Measurements from ENCODE around the gene LCA5L.

The LCA5L gene

DNA sequence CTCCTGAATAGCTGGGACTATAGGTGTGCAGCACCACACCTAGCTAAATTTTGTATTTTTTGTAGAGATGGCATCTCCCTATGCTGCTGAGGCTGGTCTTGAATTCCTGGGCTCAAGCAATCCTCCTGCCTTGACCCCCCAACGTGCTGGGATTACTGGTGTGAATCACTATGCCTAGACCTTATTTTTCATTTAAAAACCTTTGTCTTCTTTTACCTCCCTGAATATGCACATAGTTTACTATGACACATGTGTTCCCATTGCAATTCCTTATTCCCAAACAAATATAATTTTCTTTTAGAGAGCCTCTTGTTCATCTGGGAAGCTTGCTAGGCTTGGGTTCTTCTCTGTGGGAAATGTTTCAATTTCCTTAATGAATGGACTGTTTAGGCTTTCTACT, 23.0 kb upstream of the LCA5L start:
- Histone ChIP-seq H3K27me3 (ENCODE audit: control insufficient read depth, insufficient read depth, low read length) (no peaks in the 10 kb centered on the region), H3K9ac (ENCODE audit: low read length) (no peak overlapping the region), H3K36me3 (ENCODE audit: control insufficient read depth, insufficient read depth, low read length) (no peaks in the 10 kb centered on the region), H3K4me1 (ENCODE audit: control insufficient read depth, insufficient read depth, low read length) (no peaks in the 10 kb centered on the region; the same call in 1 of the 2 replicates), H3K27ac (ENCODE audit: low read depth, low read length) (no peak overlapping the region), H3K4me3 (ENCODE audit: low read depth, low read length) (no peak overlapping the region), H3K9me3 (ENCODE audit: control insufficient read depth, insufficient read depth, low read depth, low read length) (no peaks in the 10 kb centered on the region)

- Histone ChIP-seq H3K4me3 (ENCODE audit: low read depth, low read length) (no peak overlapping the region), H3K9ac (ENCODE audit: low read length) (no peak overlapping the region), H3K9me3 (ENCODE audit: control insufficient read depth, insufficient read depth, low read depth, low read length) (no peaks in the 10 kb centered on the region), H3K27me3 (ENCODE audit: control insufficient read depth, insufficient read depth, low read length) (no peaks in the 10 kb centered on the region), H3K36me3 (ENCODE audit: control insufficient read depth, insufficient read depth, low read length) (0 out of 2 replicates have a peak, but pooled peaks cover 1% of the 10 kb centered on the region), H3K27ac (ENCODE audit: low read depth, low read length) (no peak overlapping the region), H3K4me1 (ENCODE audit: control insufficient read depth, insufficient read depth, low read length) (no peaks in the 10 kb centered on the region; the same call in 1 of the 2 replicates)
Measured at GRCh38 chr21:39467746-39468145, 22.2 kb upstream of the LCA5L start.

DNA sequence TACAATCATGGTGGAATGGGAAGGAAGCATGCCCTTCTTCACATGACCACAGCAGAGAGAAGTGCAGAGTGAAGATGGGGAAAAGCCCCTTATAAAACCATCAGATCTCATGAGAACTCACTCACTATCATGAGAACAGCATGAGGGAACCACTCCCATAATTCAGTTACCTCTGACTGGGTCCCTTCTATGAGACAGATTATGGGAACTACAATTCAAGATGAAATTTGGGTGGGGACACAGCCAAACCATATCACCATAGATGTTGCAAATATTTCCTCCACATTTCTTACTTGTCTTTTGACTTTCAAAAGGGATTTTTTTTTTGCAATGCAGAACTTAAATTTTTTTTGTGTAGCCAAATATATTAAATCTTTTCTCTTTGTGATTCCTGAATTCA, 21.0 kb upstream of the LCA5L start:
- Histone ChIP-seq H3K27ac (ENCODE audit: low read depth, low read length) (no peak overlapping the region), H3K9me3 (ENCODE audit: control insufficient read depth, insufficient read depth, low read depth, low read length) (no peaks in the 10 kb centered on the region), H3K9ac (ENCODE audit: low read length) (no peak overlapping the region), H3K36me3 (ENCODE audit: control insufficient read depth, insufficient read depth, low read length) (0 out of 2 replicates have a peak, but pooled peaks cover 3% of the 10 kb centered on the region), H3K27me3 (ENCODE audit: control insufficient read depth, insufficient read depth, low read length) (no peaks in the 10 kb centered on the region), H3K4me1 (ENCODE audit: control insufficient read depth, insufficient read depth, low read length) (no peaks in the 10 kb centered on the region; the same call in 1 of the 2 replicates), H3K4me3 (ENCODE audit: low read depth, low read length) (no peak overlapping the region)

DNA sequence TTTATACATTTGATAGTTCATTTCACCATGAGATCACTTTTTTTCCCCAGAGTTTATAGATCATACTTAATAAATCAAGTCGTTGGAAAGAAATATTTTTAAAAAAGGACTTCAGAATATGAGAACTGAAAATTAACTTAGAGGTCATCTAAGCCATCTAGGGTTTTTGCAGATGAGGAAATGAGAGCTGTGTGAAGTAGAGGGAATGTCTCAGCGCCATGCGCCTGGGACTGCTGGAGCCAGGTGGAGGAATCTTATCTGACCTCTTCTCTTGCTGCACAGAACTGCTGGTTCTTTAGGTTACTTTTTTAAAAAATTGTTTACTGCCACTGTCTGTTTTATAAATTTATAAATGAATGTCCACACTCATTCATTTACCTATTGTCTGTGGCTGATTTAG, 17.7 kb upstream of the LCA5L start:
- no peaks in the 10 kb centered on the region for H3K9me3 ChIP-seq (ENCODE audit: control insufficient read depth, insufficient read depth, low read depth, low read length)
- 0 out of 2 replicates have a peak, but pooled peaks cover 3% of the 10 kb centered on the region for H3K36me3 ChIP-seq (ENCODE audit: control insufficient read depth, insufficient read depth, low read length)
- no peak overlapping the region for H3K9ac ChIP-seq (ENCODE audit: low read length)
- H3K27ac ChIP-seq (ENCODE audit: low read depth, low read length), result no peak overlapping the region
- H3K27me3 ChIP-seq (ENCODE audit: control insufficient read depth, insufficient read depth, low read length), result no peaks in the 10 kb centered on the region
- no peak overlapping the region for H3K4me3 ChIP-seq (ENCODE audit: low read depth, low read length)
- H3K4me1 ChIP-seq (ENCODE audit: control insufficient read depth, insufficient read depth, low read length), result no peaks in the 10 kb centered on the region; the same call in 1 of the 2 replicates

DNA sequence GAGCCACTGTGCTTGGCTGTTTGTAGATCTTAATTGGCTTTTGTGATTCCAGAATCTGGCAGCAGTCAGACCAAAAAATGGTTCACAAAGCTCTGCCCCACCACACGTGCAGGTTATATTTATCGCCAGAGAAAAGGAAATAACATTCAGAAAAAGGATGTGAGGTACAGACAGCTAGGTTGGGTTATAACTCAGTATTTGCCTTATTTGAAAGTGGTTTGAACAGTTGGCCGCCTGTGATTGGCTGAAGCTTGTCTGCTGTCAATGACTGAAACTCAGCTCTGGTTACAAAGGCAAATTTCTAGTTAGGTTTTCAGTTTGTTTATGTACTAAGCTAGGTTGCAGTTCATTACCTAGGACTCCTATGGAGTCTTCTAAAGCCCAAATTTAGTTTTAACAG, 15.8 kb upstream of the LCA5L start:
- Histone ChIP-seq H3K9ac (ENCODE audit: low read length) (no peak overlapping the region), H3K9me3 (ENCODE audit: control insufficient read depth, insufficient read depth, low read depth, low read length) (no peaks in the 10 kb centered on the region), H3K4me3 (ENCODE audit: low read depth, low read length) (no peak overlapping the region), H3K27ac (ENCODE audit: low read depth, low read length) (no peak overlapping the region), H3K4me1 (ENCODE audit: control insufficient read depth, insufficient read depth, low read length) (no peaks in the 10 kb centered on the region), H3K36me3 (ENCODE audit: control insufficient read depth, insufficient read depth, low read length) (0 out of 2 replicates have a peak, but pooled peaks cover 3% of the 10 kb centered on the region), H3K27me3 (ENCODE audit: control insufficient read depth, insufficient read depth, low read length) (no peaks in the 10 kb centered on the region)

GRCh38 chr21:39456665-39457064, 11.1 kb upstream of the LCA5L start:
- Histone ChIP-seq H3K4me1 (ENCODE audit: control insufficient read depth, insufficient read depth, low read length) (peaks cover 5% of the 10 kb centered on the region; the same call in 1 of the 2 replicates), H3K4me3 (ENCODE audit: low read depth, low read length) (no peak overlapping the region), H3K27me3 (ENCODE audit: control insufficient read depth, insufficient read depth, low read length) (no peaks in the 10 kb centered on the region), H3K36me3 (ENCODE audit: control insufficient read depth, insufficient read depth, low read length) (no peaks in the 10 kb centered on the region), H3K27ac (ENCODE audit: low read depth, low read length) (no peak overlapping the region), H3K9me3 (ENCODE audit: control insufficient read depth, insufficient read depth, low read depth, low read length) (no peaks in the 10 kb centered on the region), H3K9ac (ENCODE audit: low read length) (no peak overlapping the region)

- Histone ChIP-seq H3K27ac (ENCODE audit: low read depth, low read length) (no peak overlapping the region), H3K27me3 (ENCODE audit: control insufficient read depth, insufficient read depth, low read length) (no peaks in the 10 kb centered on the region), H3K36me3 (ENCODE audit: control insufficient read depth, insufficient read depth, low read length) (no peaks in the 10 kb centered on the region), H3K4me1 (ENCODE audit: control insufficient read depth, insufficient read depth, low read length) (peaks cover 18% of the 10 kb centered on the region), H3K9ac (ENCODE audit: low read length) (no peak overlapping the region), H3K4me3 (ENCODE audit: low read depth, low read length) (no peak overlapping the region), H3K9me3 (ENCODE audit: control insufficient read depth, insufficient read depth, low read depth, low read length) (no peaks in the 10 kb centered on the region)
Measured at GRCh38 chr21:39454949-39455668, 9.5 kb upstream of the LCA5L start.

GRCh38 chr21:39453571-39454179, 8.1 kb upstream of the LCA5L start:
- no peak overlapping the region for H3K9ac ChIP-seq (ENCODE audit: low read length)
- H3K36me3 ChIP-seq (ENCODE audit: control insufficient read depth, insufficient read depth, low read length), result no peaks in the 10 kb centered on the region
- H3K4me1 ChIP-seq (ENCODE audit: control insufficient read depth, insufficient read depth, low read length), result peaks cover 18% of the 10 kb centered on the region
- H3K27ac ChIP-seq (ENCODE audit: low read depth, low read length), result no peak overlapping the region
- no peaks in the 10 kb centered on the region for H3K9me3 ChIP-seq (ENCODE audit: control insufficient read depth, insufficient read depth, low read depth, low read length)
- H3K27me3 ChIP-seq (ENCODE audit: control insufficient read depth, insufficient read depth, low read length), result no peaks in the 10 kb centered on the region
- no peak overlapping the region for H3K4me3 ChIP-seq (ENCODE audit: low read depth, low read length)

DNA sequence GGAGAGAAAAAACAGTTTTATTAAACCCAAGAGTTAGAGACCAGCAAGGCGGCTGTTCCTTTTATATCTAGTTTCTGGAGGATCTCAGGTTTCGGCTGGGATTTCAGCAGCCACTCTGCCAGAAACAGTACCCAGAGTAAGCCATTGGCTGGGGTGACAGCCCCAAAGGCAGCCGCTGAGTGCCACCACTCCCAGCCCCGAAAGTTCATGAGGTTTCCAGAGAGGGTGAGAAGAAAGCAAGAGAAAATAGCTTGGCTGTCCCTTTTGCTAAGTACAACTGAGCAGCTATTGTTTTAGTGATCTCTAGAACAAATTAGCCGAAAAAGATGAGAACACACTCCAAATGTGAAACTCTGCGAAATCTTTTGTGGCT, 7.4 kb upstream of the LCA5L start:
- H3K27me3 ChIP-seq (ENCODE audit: control insufficient read depth, insufficient read depth, low read length), result no peaks in the 10 kb centered on the region
- no peak overlapping the region for H3K27ac ChIP-seq (ENCODE audit: low read depth, low read length)
- peak overlapping the region; percentile 31 for H3K9ac ChIP-seq (ENCODE audit: low read length)
- H3K4me1 ChIP-seq (ENCODE audit: control insufficient read depth, insufficient read depth, low read length), result peaks cover 18% of the 10 kb centered on the region
- no peaks in the 10 kb centered on the region for H3K36me3 ChIP-seq (ENCODE audit: control insufficient read depth, insufficient read depth, low read length)
- no peaks in the 10 kb centered on the region for H3K9me3 ChIP-seq (ENCODE audit: control insufficient read depth, insufficient read depth, low read depth, low read length)
- peak overlapping the region; percentile 55; the same call in 1 of the 2 replicates for H3K4me3 ChIP-seq (ENCODE audit: low read depth, low read length)

DNA sequence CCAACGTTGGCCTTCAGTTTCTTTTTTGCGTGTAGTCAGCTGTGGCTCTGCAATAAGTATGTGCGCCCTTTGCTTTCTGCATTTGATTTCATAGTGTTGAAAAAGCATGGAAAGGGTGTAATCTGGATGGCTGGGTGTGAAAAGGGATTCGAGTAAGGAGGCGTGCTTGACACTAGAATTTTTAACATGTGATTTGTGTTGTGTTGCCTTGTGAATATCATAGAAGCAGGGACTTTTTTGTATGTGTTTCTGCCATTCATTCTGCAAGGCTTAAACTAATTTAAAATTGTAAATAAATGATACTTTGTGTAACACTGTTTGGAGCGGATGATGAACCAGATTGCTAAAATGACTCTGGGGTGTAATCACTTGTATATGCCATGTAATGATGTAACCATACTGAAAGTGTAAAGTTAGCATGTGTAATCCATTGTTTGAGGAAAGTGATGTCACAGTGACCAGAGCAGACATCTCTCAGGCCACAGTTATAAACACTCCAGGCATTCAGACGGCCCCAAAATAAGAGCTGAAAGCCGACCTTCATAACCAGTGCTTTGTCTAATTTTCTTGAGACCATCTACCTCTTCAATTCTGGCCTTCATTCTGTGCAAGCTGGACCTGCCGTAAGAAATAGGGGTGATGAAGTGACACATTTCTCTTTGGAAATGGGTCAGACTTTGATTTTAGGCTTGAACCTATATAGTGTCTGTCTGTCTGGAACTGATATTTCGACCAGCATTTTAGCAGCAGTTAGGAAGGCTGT, 6.8 kb upstream of the LCA5L start:
- Histone ChIP-seq H3K27ac (ENCODE audit: low read depth, low read length) (no peak overlapping the region), H3K4me3 (ENCODE audit: low read depth, low read length) (peak overlapping the region; percentile 55), H3K9me3 (ENCODE audit: control insufficient read depth, insufficient read depth, low read depth, low read length) (no peaks in the 10 kb centered on the region), H3K4me1 (ENCODE audit: control insufficient read depth, insufficient read depth, low read length) (peaks cover 18% of the 10 kb centered on the region), H3K36me3 (ENCODE audit: control insufficient read depth, insufficient read depth, low read length) (no peaks in the 10 kb centered on the region), H3K27me3 (ENCODE audit: control insufficient read depth, insufficient read depth, low read length) (no peaks in the 10 kb centered on the region), H3K9ac (ENCODE audit: low read length) (peak overlapping the region; percentile 53)

All from HUES6 (cell line).